GM04503 (cell line): ENCODE data around the gene VAMP1.

Source experiments
- DNase-seq: peaks from one replicate; pipeline ENCODE4 v3.0.0-alpha.2; 2012; ENCODE audit warnings: low read depth

Gene VAMP1

DNA sequence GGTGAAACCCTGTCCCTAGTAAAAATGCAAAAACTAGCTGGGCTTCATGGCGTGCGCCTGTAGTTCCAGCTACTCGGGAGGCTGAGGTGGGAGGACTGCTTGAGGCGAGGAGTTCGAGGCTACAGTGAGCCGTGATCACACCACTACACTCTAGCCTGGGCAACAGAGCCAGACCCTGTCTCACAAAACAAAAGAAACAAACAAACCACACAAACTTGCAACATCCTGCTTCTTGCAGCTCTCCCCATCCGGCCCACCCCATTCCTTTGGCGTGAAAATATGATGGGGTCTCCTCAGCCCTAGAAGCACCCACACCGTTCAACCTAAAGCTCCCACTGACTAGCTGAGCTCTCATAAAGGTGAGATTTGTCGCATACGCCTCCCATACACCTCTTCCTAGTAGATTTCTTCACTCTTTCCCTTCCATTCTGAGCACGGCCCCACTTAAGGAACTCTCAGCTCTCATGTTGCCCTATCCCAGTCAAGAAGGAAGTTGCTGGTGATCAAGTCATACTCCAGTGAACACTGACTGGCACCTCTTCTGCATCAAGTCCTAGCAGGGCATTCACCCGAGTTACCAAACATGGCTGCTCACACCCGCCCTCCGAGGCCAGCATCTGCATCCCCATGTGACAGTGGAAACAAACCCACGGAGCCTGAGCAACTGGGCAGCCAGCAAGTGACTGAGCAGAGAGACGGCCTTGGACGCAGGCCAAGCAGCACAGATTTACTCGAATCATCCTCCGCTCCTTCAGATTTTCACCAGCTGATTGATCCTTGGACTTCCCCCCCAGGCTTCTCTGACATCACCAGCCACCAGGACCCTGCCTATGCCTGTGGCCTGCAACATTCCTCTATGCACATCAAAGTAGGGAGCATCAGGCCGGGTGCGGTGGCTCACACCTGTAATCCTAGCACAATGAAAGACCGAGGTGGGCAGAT is 44.6 kb downstream of the VAMP1 start:
- no peak for DNase-seq

DNA sequence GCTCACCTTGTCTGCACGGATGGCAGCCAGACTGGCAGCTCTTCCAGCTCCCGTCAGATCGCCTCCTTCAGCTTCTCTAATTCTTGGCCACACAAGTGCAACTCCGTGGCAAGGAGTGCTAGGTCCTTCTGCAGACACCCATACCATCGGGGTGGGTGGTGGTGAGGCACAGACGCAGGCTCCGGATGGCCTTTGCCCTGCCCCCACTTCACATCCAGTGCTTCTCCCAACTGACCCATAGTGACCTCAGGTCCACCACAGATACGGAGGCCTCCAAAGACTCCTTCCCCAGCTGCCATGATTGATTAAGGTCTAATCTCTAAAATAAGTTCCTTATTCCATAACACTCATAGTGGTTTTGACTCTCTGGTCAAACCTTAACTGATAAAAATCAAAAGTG is 45.6 kb downstream of the VAMP1 start:
- DNase-seq = no peak

DNA sequence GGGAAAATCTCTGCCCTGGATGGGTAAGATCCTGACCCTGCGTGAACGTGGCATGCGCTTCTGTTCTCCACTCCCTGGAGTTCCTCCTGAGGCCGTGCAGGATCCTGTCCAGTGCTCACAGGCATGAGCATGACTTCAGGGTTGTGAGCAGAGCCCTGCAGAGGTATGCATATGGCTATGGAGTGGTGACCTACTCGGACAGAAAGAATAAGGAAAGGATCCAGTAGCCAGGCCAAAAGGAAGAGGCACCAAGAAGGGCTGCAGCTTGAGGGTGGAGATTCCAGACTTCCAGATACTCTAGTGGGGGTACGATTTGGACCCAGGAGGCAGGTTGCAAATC is 46.5 kb downstream of the VAMP1 start:
- no peak for DNase-seq

DNA sequence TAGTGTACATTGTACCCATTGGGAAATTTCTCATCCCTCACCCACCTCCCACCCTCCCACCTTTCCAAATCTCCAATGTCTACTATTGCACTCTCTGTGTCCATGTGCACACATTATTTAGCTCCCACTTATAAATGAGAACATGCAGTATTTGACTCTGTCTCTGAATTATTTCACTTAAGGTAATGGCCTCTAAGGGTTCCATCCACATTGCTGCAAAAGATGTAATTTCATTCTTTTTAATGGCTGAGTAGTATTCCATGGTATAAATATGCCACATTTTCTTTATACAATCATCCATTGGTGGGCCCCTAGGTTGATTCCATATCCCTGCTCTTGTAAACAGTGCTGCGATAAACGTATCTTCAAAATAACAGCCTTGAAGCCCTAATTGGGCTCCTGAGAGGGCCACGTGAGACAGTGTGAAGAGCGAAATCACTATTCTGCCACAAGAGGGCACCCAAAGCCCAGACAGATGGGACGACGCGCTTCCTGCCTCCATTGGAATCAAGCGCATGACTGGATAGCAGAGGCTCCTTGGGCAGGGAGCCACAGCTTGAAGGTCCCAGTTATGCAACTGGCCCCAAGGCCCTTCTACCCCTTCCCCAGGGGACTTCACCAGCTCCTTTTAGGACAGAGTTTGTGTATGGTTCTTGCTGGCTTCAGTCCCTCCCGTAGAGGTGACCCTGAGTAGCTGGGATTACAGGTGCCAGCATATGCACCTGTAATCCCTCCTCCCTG is 47.0 kb downstream of the VAMP1 start:
- peak; percentile 64 for DNase-seq

DNA sequence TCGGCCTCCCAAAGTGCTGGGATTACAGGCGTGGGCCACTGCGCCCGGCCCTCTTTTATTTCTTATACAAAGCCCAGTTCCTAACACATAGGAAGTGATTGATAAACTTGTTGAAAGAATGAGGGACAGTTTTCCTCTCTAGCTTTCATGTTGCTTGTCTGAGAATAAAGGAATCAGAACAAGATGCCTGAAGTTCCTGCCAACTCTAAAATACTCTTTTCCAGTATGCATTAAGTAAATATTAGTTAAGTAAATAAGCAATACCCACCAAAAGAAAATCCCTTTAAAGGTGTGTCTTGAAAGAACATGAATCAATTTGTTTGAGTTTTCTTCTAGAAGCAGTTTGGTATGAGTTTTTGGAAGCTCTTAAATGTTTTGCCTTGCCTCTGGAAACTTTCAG is 50.1 kb downstream of the VAMP1 start:
- DNase-seq = no peak

DNA sequence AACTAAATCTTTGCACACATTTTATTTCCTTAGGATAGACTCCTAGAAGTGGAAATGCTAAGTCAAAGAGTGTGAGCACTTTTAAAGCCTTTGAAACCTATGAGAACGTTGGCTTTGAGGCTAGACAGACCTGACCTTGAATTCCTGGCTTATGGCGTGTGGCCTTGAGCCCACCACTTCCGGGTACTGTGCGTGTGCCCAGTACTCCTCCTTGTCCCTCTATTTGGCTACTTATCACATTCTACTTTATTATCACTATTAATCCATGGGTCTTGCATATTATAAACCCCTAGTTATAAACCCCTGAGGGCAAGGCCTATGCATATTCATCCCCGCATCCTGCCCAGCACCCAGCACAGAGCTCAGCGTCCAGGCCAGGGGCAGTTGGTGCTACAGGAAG is 51.7 kb downstream of the VAMP1 start:
- DNase-seq = no peak

DNA sequence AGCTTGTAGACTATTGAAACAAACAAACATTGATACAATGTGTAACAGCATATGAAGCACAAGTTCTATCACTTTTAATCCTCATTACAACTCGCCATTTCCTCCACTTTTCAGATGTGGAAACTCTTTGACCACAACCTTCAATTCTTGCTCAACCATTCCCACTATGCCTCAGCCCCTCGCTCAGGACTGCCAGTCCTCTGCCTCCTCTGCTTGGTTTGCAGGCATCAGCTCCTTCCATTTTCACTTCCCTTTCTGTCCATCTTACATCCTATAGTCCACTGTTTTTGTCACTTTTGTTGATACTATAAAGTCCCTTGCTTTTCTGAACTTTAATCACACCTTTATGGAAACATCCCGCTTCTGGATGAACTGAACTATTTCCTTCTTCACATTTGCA is 53.9 kb downstream of the VAMP1 start:
- no peak for DNase-seq
